ENCODE measurements around the gene LENEP. TPM values are rescaled to one million over a fixed set of nuclear protein-coding genes. Genes with fewer than 3 reads are reported as not detected.

The LENEP gene
- total RNA-seq, 2 experiments from 2014 or later: 0.78 to 2.3 TPM

- BruUV-seq (replicated peaks): no TSS peak
- H3K4me1 ChIP-seq (ENCODE audit: insufficient read depth, low read length, poor library complexity, severe bottlenecking): peaks cover 80% of the 10 kb centered on the region
- intact Hi-C loops (cut with micrococcal nuclease; ENCODE audit: unreplicated experiment): no loop called here
- no peaks in the 10 kb centered on the region for H3K79me2 ChIP-seq (ENCODE audit: insufficient read depth, low read depth, low read length)
- POLR2A ChIA-PET: interaction anchor here (0.6 kb wide), 1 partner anchor 972 kb away, joined by 4 read pairs; no protein-coding TSS in a partner anchor
- CTCF ChIA-PET (ENCODE audit: unreplicated experiment): no interaction called here
- H3K4me3 ChIP-seq (ENCODE audit: low read depth, low read length, poor library complexity, severe bottlenecking): no peak overlapping the region
- H3K27ac ChIP-seq (ENCODE audit: low read depth, low read length, poor library complexity, severe bottlenecking): no peak overlapping the region
- H3K4me2 ChIP-seq (ENCODE audit: low read length): no peak overlapping the region
- no peak for DNase-seq (ENCODE audit: low spot score)
- H3K9me2 ChIP-seq (ENCODE audit: insufficient read depth, low read length): no peaks in the 10 kb centered on the region
- no peaks in the 10 kb centered on the region for H3K9me3 ChIP-seq (ENCODE audit: low read length)
- H4K20me1 ChIP-seq (ENCODE audit: insufficient read depth, low read length): no peaks in the 10 kb centered on the region
- H3K36me3 ChIP-seq (ENCODE audit: insufficient read depth, low read length): peaks cover 14% of the 10 kb centered on the region; the same call in 1 of the 2 replicates
- no peak overlapping the region for H2AFZ ChIP-seq (ENCODE audit: low read length)
- TF ChIP-seq EZH2phosphoT487 (IDR thresholded peaks at IDR 0.05; ENCODE audit: borderline replicate concordance, low read depth, low read length) (no peak), CTCF (conservative IDR thresholded peaks at IDR 0.05; ENCODE audit: low read length) (no peak)
Observed at GRCh38 chr1:155011004-155011416, 17.6 kb downstream of the LENEP start.

GRCh38 chr1:155011437-155012025, 18.1 kb downstream of the LENEP start:
- intact Hi-C loops (cut with micrococcal nuclease; ENCODE audit: unreplicated experiment): no loop called here
- Histone ChIP-seq H3K4me1 (ENCODE audit: insufficient read depth, low read length, poor library complexity, severe bottlenecking) (peaks cover 80% of the 10 kb centered on the region), H4K20me1 (ENCODE audit: insufficient read depth, low read length) (no peaks in the 10 kb centered on the region), H3K4me3 (ENCODE audit: low read depth, low read length, poor library complexity, severe bottlenecking) (no peak overlapping the region), H2AFZ (ENCODE audit: low read length) (no peak overlapping the region), H3K36me3 (ENCODE audit: insufficient read depth, low read length) (peaks cover 19% of the 10 kb centered on the region; the same call in 1 of the 2 replicates), H3K9me3 (ENCODE audit: low read length) (no peaks in the 10 kb centered on the region), H3K4me2 (ENCODE audit: low read length) (no peak overlapping the region), H3K27ac (ENCODE audit: low read depth, low read length, poor library complexity, severe bottlenecking) (no peak overlapping the region), H3K9me2 (ENCODE audit: insufficient read depth, low read length) (no peaks in the 10 kb centered on the region), H3K79me2 (ENCODE audit: insufficient read depth, low read depth, low read length) (no peaks in the 10 kb centered on the region)
- CTCF ChIA-PET (ENCODE audit: unreplicated experiment): interaction anchor here (0.5 kb wide), 1 partner anchor 45 kb away, joined by 4 read pairs; no protein-coding TSS in a partner anchor
- POLR2A ChIA-PET: interaction anchor here (0.6 kb wide), 1 partner anchor 972 kb away, joined by 4 read pairs; no protein-coding TSS in a partner anchor
- BruUV-seq (replicated peaks): no TSS peak
- TF ChIP-seq EZH2phosphoT487 (IDR thresholded peaks at IDR 0.05; ENCODE audit: borderline replicate concordance, low read depth, low read length) (no peak), CTCF (conservative IDR thresholded peaks at IDR 0.05; ENCODE audit: low read length) (no peak)
- no peak for DNase-seq (ENCODE audit: low spot score)

GRCh38 chr1:155012026-155012546, 18.7 kb downstream of the LENEP start:
- Histone ChIP-seq H2AFZ (ENCODE audit: low read length) (no peak overlapping the region), H3K79me2 (ENCODE audit: insufficient read depth, low read depth, low read length) (no peaks in the 10 kb centered on the region), H3K9me2 (ENCODE audit: insufficient read depth, low read length) (no peaks in the 10 kb centered on the region), H3K4me1 (ENCODE audit: insufficient read depth, low read length, poor library complexity, severe bottlenecking) (peaks cover 80% of the 10 kb centered on the region), H3K9me3 (ENCODE audit: low read length) (no peaks in the 10 kb centered on the region), H3K4me3 (ENCODE audit: low read depth, low read length, poor library complexity, severe bottlenecking) (no peak overlapping the region), H3K4me2 (ENCODE audit: low read length) (no peak overlapping the region), H3K36me3 (ENCODE audit: insufficient read depth, low read length) (peaks cover 22% of the 10 kb centered on the region; the same call in 1 of the 2 replicates), H3K27ac (ENCODE audit: low read depth, low read length, poor library complexity, severe bottlenecking) (peak overlapping the region; percentile 58), H4K20me1 (ENCODE audit: insufficient read depth, low read length) (no peaks in the 10 kb centered on the region)
- BruUV-seq (replicated peaks): no TSS peak
- intact Hi-C loops (cut with micrococcal nuclease; ENCODE audit: unreplicated experiment): no loop called here
- no peak for DNase-seq (ENCODE audit: low spot score)
- TF ChIP-seq CTCF (conservative IDR thresholded peaks at IDR 0.05; ENCODE audit: low read length) (no peak), EZH2phosphoT487 (IDR thresholded peaks at IDR 0.05; ENCODE audit: borderline replicate concordance, low read depth, low read length) (no peak)
- CTCF ChIA-PET (ENCODE audit: unreplicated experiment): no interaction called here
- POLR2A ChIA-PET: interaction anchor here (0.7 kb wide), 2 partner anchors 23 to 47 kb away, joined by 3 to 4 read pairs; no protein-coding TSS in a partner anchor
